Measurements from ENCODE around the gene IQCH.

DNA sequence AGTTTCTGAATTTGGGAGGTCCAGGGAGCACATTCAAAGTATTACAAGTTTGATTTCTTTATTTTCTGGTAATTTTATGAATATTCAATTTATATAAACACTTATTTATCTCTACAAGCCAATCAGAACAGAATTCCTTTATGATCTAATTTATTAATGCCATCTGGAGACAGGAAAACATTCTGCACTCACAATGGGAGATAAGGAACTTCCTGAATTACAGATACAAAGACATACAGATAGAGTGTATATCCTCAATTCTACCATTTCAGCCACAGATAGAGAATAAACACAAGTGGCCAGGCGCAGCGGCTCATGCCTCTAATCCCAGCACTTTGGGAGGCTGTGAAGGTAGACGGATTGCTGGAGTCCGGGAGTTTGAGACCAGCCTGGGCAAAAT is 86.0 kb downstream of the IQCH start:
- TF ChIP-seq, protein P1, sequence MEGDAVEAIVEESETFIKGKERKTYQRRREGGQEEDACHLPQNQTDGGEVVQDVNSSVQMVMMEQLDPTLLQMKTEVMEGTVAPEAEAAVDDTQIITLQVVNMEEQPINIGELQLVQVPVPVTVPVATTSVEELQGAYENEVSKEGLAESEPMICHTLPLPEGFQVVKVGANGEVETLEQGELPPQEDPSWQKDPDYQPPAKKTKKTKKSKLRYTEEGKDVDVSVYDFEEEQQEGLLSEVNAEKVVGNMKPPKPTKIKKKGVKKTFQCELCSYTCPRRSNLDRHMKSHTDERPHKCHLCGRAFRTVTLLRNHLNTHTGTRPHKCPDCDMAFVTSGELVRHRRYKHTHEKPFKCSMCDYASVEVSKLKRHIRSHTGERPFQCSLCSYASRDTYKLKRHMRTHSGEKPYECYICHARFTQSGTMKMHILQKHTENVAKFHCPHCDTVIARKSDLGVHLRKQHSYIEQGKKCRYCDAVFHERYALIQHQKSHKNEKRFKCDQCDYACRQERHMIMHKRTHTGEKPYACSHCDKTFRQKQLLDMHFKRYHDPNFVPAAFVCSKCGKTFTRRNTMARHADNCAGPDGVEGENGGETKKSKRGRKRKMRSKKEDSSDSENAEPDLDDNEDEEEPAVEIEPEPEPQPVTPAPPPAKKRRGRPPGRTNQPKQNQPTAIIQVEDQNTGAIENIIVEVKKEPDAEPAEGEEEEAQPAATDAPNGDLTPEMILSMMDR (IDR thresholded peaks at IDR 0.05): no peak
- TF ChIP-seq EP300 (IDR thresholded peaks at IDR 0.05): no peak
- no peak for TF ChIP-seq POLR2A (IDR thresholded peaks at IDR 0.05)
